NCI-H1930 (cell line): ENCODE results near the gene TBC1D10A.

ENCODE experiments used
- DNase-seq, 2 experiments: peaks; one replicate each; lab custom pipeline; 2025; lab: John Stamatoyannopoulos, UW

TBC1D10A gene

GRCh38 chr22:30320021-30320556, 6.7 kb downstream of the TBC1D10A start:
- no peak for DNase-seq

- DNase-seq = no peak
These were observed 7.8 kb downstream of the TBC1D10A start for GRCh38 chr22:30318799-30319419.

- DNase-seq = no peak
These were observed 9.0 kb downstream of the TBC1D10A start for GRCh38 chr22:30317778-30318177.

- no peak for DNase-seq
These were observed 10.7 kb downstream of the TBC1D10A start for GRCh38 chr22:30315962-30316576.

GRCh38 chr22:30314915-30315314, 11.8 kb downstream of the TBC1D10A start:
- no peak for DNase-seq

GRCh38 chr22:30313527-30314363, 13.0 kb downstream of the TBC1D10A start:
- no peak for DNase-seq

- no peak for DNase-seq
These were observed 14.7 kb downstream of the TBC1D10A start for GRCh38 chr22:30312053-30312452.

GRCh38 chr22:30310881-30311771, 15.6 kb downstream of the TBC1D10A start:
- DNase-seq = no peak

GRCh38 chr22:30309951-30310741, 16.6 kb downstream of the TBC1D10A start:
- no peak for DNase-seq

- no peak for DNase-seq
These were observed 18.1 kb downstream of the TBC1D10A start for GRCh38 chr22:30308518-30309230.

GRCh38 chr22:30308093-30308492, 18.6 kb downstream of the TBC1D10A start:
- DNase-seq = no peak

GRCh38 chr22:30307041-30307574, 19.6 kb downstream of the TBC1D10A start:
- DNase-seq = no peak

- no peak for DNase-seq
These were observed 20.1 kb downstream of the TBC1D10A start for GRCh38 chr22:30306627-30307011.

- no peak for DNase-seq
These were observed 20.7 kb downstream of the TBC1D10A start for GRCh38 chr22:30305906-30306626.

- DNase-seq = no peak
These were observed 21.2 kb downstream of the TBC1D10A start for GRCh38 chr22:30305519-30305905.

- DNase-seq = no peak
These were observed 22.1 kb downstream of the TBC1D10A start for GRCh38 chr22:30304495-30305244.

- DNase-seq = no peak
These were observed 24.0 kb downstream of the TBC1D10A start for GRCh38 chr22:30302810-30303138.

- DNase-seq = no peak
These were observed 24.5 kb downstream of the TBC1D10A start for GRCh38 chr22:30301995-30302809.
